ENCODE measurements around the gene DUSP2.
A peak's percentile ranks its signal among the peaks of the same experiment; 100 is the strongest.

DUSP2 gene

GRCh38 chr2:96131813-96132745, 13.2 kb downstream of the DUSP2 start:
- DNase-seq (ENCODE audit: low read depth in 2 of 2), result no peak

- no peak for DNase-seq (ENCODE audit: low read depth in 2 of 2)
Observed at GRCh38 chr2:96131152-96131812, 14.0 kb downstream of the DUSP2 start.

GRCh38 chr2:96130483-96130882, 14.8 kb downstream of the DUSP2 start:
- DNase-seq (ENCODE audit: low read depth in 2 of 2), result no peak

GRCh38 chr2:96129528-96130120, 15.6 kb downstream of the DUSP2 start:
- no peak for DNase-seq (ENCODE audit: low read depth in 2 of 2)

GRCh38 chr2:96128456-96128855, 16.8 kb downstream of the DUSP2 start:
- DNase-seq (ENCODE audit: low read depth in 2 of 2), result no peak

GRCh38 chr2:96124406-96125265, 20.6 kb downstream of the DUSP2 start:
- no peak for DNase-seq (ENCODE audit: low read depth in 2 of 2)

- DNase-seq (ENCODE audit: low read depth in 2 of 2), result no peak
Observed at GRCh38 chr2:96123936-96124335, 21.3 kb downstream of the DUSP2 start.

- no peak for DNase-seq (ENCODE audit: low read depth in 2 of 2)
Observed at GRCh38 chr2:96123290-96123689, 21.9 kb downstream of the DUSP2 start.

- no peak for DNase-seq (ENCODE audit: low read depth in 2 of 2)
Observed at GRCh38 chr2:96122391-96122790, 22.8 kb downstream of the DUSP2 start.

- DNase-seq (ENCODE audit: low read depth in 2 of 2), result no peak
Observed at GRCh38 chr2:96121414-96121813, 23.8 kb downstream of the DUSP2 start.

GRCh38 chr2:96120991-96121390, 24.2 kb downstream of the DUSP2 start:
- no peak for DNase-seq (ENCODE audit: low read depth in 2 of 2)

GRCh38 chr2:96120091-96120720, 25.0 kb downstream of the DUSP2 start:
- no peak for DNase-seq (ENCODE audit: low read depth in 2 of 2)

GRCh38 chr2:96119389-96119751, 25.9 kb downstream of the DUSP2 start:
- DNase-seq (ENCODE audit: low read depth in 2 of 2), result no peak

- DNase-seq (ENCODE audit: low read depth in 2 of 2), result no peak
Observed at GRCh38 chr2:96118698-96119388, 26.4 kb downstream of the DUSP2 start.

GRCh38 chr2:96117701-96118588, 27.3 kb downstream of the DUSP2 start:
- DNase-seq (ENCODE audit: low read depth in 2 of 2), result no peak

- DNase-seq (ENCODE audit: low read depth in 2 of 2), result no peak
Observed at GRCh38 chr2:96116879-96117533, 28.2 kb downstream of the DUSP2 start.

- DNase-seq (ENCODE audit: low read depth in 2 of 2), result peak; percentile 62 to 63
Observed at GRCh38 chr2:96116424-96116878, 28.8 kb downstream of the DUSP2 start, which contains the start of gene ADRA2B. TSS of gene ADRA2B (minus strand) at chr2:96116571. CDS start at chr2:96116149, 422 bp downstream.

- DNase-seq (ENCODE audit: low read depth in 2 of 2), result no peak
Observed at GRCh38 chr2:96115631-96116423, 29.4 kb downstream of the DUSP2 start.

All from activated CD8-positive, alpha-beta memory T cell treated with anti-CD3 and anti-CD28 coated beads for 4 hours (primary cell).